GM12878 (cell line): ENCODE results near the gene TPP2. TPM values are rescaled to one million over a fixed set of nuclear protein-coding genes. Genes with fewer than 3 reads are reported as not detected.

Experiments used
- MEF2A ChIP-seq: IDR thresholded peaks from 2 replicates; pipeline ENCODE4 v1.6.1; 2011; ENCODE audit warnings: low read depth, mild to moderate bottlenecking, low read length, moderate library complexity; ENCODE audit not compliant: insufficient read depth
- polyA plus RNA-seq, 11 experiments: library from polyadenylated mRNA; depleted of rRNA in 4 of 11; unstranded in 6 of 11; stranded (reverse) in 5 of 11; fragments of >200 nt; fragmentation: Nextera tagmentation in 4 of 11; fragmentation: Illumina TruSeq in 1 of 11; extraction: Ambion mirVana in 4 of 11; extraction: Trizol in 1 of 11; gene quantifications; 1 replicate in 1 of 11; 2 replicates in 10 of 11; pipeline versions ENCODE4 v1.2.1 to v1.2.3, GENCODE V29; 2011 to 2016; ENCODE audit warnings: inconsistent platforms in 2 of 11, missing spikeins in 2 of 11, low read depth in 1 of 11
- total RNA-seq, 4 experiments: library from RNA; depleted of rRNA in 3 of 4; stranded (reverse); fragments of >200 nt in 3 of 4; fragmentation: Illumina TruSeq in 1 of 4; extraction: Trizol in 1 of 4; gene quantifications; 2 replicates each; pipeline versions ENCODE4 v1.2.1 to v1.2.3, GENCODE V29; 2013 to 2021
- TF ChIP-seq, protein P1 (sequence below): fragments of 450-650 bp; IDR thresholded peaks from 2 replicates; pipeline ENCODE4 v1.6.1; 2016; ENCODE audit warnings: mild to moderate bottlenecking, moderate library complexity, borderline replicate concordance
- TF ChIP-seq, protein P2 (sequence below): IDR thresholded peaks from 2 replicates; pipeline ENCODE4 v1.6.1; 2012; ENCODE audit warnings: low read depth, low read length, improper control_type of control experiment
- TF ChIP-seq, protein P3 (sequence below): fragments of 150-350 bp; IDR thresholded peaks from 2 replicates; pipeline ENCODE4 v1.6.1; 2016; ENCODE audit warnings: low read depth, low read length

TPP2 gene
- total and polyA plus RNA-seq, 10 of the 15 experiments (the other 5 are each of a cell fraction or from before 2014, with no cell fraction given) = 18.4 to 82.3 (median 55.4) TPM

DNA sequence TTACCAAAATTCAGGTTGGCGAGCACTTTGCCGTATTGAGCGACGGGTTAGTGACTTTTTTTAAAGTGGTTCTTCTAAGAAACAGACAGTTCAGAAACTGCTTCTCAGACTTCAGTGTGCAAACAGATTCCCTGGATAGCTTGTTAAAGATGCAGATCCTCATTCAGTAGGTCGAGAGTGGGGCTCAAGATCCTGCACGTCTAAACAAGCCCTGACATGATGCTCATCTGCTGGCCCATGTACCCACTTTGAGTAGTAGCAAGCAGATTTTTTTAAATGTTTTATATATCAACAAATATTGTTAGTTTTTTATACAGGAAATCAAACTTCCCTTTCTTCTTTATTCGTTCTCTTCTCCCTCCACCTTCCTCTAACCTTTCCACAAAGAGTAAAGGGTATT lies 90.7 kb downstream of the TPP2 start (continued):
- TF ChIP-seq, protein P1, sequence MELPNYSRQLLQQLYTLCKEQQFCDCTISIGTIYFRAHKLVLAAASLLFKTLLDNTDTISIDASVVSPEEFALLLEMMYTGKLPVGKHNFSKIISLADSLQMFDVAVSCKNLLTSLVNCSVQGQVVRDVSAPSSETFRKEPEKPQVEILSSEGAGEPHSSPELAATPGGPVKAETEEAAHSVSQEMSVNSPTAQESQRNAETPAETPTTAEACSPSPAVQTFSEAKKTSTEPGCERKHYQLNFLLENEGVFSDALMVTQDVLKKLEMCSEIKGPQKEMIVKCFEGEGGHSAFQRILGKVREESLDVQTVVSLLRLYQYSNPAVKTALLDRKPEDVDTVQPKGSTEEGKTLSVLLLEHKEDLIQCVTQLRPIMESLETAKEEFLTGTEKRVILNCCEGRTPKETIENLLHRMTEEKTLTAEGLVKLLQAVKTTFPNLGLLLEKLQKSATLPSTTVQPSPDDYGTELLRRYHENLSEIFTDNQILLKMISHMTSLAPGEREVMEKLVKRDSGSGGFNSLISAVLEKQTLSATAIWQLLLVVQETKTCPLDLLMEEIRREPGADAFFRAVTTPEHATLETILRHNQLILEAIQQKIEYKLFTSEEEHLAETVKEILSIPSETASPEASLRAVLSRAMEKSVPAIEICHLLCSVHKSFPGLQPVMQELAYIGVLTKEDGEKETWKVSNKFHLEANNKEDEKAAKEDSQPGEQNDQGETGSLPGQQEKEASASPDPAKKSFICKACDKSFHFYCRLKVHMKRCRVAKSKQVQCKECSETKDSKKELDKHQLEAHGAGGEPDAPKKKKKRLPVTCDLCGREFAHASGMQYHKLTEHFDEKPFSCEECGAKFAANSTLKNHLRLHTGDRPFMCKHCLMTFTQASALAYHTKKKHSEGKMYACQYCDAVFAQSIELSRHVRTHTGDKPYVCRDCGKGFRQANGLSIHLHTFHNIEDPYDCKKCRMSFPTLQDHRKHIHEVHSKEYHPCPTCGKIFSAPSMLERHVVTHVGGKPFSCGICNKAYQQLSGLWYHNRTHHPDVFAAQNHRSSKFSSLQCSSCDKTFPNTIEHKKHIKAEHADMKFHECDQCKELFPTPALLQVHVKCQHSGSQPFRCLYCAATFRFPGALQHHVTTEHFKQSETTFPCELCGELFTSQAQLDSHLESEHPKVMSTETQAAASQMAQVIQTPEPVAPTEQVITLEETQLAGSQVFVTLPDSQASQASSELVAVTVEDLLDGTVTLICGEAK = no peak
- TF ChIP-seq, protein P2, sequence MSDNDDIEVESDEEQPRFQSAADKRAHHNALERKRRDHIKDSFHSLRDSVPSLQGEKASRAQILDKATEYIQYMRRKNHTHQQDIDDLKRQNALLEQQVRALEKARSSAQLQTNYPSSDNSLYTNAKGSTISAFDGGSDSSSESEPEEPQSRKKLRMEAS = no peak
- TF ChIP-seq MEF2A = no peak
- TF ChIP-seq, protein P3, sequence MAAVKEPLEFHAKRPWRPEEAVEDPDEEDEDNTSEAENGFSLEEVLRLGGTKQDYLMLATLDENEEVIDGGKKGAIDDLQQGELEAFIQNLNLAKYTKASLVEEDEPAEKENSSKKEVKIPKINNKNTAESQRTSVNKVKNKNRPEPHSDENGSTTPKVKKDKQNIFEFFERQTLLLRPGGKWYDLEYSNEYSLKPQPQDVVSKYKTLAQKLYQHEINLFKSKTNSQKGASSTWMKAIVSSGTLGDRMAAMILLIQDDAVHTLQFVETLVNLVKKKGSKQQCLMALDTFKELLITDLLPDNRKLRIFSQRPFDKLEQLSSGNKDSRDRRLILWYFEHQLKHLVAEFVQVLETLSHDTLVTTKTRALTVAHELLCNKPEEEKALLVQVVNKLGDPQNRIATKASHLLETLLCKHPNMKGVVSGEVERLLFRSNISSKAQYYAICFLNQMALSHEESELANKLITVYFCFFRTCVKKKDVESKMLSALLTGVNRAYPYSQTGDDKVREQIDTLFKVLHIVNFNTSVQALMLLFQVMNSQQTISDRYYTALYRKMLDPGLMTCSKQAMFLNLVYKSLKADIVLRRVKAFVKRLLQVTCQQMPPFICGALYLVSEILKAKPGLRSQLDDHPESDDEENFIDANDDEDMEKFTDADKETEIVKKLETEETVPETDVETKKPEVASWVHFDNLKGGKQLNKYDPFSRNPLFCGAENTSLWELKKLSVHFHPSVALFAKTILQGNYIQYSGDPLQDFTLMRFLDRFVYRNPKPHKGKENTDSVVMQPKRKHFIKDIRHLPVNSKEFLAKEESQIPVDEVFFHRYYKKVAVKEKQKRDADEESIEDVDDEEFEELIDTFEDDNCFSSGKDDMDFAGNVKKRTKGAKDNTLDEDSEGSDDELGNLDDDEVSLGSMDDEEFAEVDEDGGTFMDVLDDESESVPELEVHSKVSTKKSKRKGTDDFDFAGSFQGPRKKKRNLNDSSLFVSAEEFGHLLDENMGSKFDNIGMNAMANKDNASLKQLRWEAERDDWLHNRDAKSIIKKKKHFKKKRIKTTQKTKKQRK = no peak
